Calu3 (cell line): ENCODE results near the gene JARID2. TPM values are rescaled to one million over a fixed set of nuclear protein-coding genes. Genes with fewer than 3 reads are reported as not detected.

Experiments used
- BruUV-seq: library from RNA; stranded (reverse); fragments of 400-500 nt; replicated peaks from 2 replicates; lab custom pipeline; 2021; lab: Mats Ljungman, UMichigan
- CTCF ChIA-PET: fragments of 300-600 bp; sonication (Branson Sonifier 250); formaldehyde crosslinking; loops from one replicate; lab custom pipeline; 2022; ENCODE audit warnings: antibody characterized with exemption; lab: Charles Lee
- DNase-seq: peaks from one replicate; pipeline ENCODE4 v3.0.0; 2022
- H3K27ac Mint-ChIP-seq: one replicate; pipeline ENCODE4 v1.8.0; 2022; ENCODE audit warnings: mixed read lengths; ENCODE audit not compliant: unreplicated experiment
- H3K27me3 Mint-ChIP-seq: one replicate; pipeline ENCODE4 v1.8.0; 2022; ENCODE audit warnings: mixed read lengths; ENCODE audit not compliant: unreplicated experiment
- H3K36me3 Mint-ChIP-seq: one replicate; pipeline ENCODE4 v1.8.0; 2022; ENCODE audit warnings: mild to moderate bottlenecking, moderate library complexity, mixed read lengths; ENCODE audit not compliant: insufficient read depth, unreplicated experiment
- H3K4me1 Mint-ChIP-seq: one replicate; pipeline ENCODE4 v1.8.0; 2022; ENCODE audit warnings: mild to moderate bottlenecking, low read depth, mixed read lengths; ENCODE audit not compliant: unreplicated experiment
- H3K4me3 Mint-ChIP-seq: one replicate; pipeline ENCODE4 v1.8.0; 2022; ENCODE audit warnings: mild to moderate bottlenecking, low read depth, moderate library complexity, mixed read lengths; ENCODE audit not compliant: unreplicated experiment
- H3K9me3 Mint-ChIP-seq: one replicate; pipeline ENCODE4 v1.8.0; 2022; ENCODE audit warnings: low read depth, mixed read lengths; ENCODE audit not compliant: unreplicated experiment
- intact Hi-C: fragments of 100-400 bp; cut with micrococcal nuclease; formaldehyde crosslinking; loops from one replicate; pipeline ENCODE4 v1.10.0; 2022; ENCODE audit not compliant: unreplicated experiment
- total RNA-seq: library from RNA; stranded (reverse); gene quantifications from 2 replicates; pipeline ENCODE4 v1.2.3, GENCODE V29; 2022
- TF ChIP-seq, protein P1 (sequence below): fragments of 200-600 bp; IDR thresholded peaks from one replicate; pipeline ENCODE4 v1.8.0; 2022; ENCODE audit warnings: antibody characterized with exemption; ENCODE audit not compliant: unreplicated experiment

Gene JARID2
- total RNA-seq, 1 experiment from 2014 or later, result 9.4 TPM

DNA sequence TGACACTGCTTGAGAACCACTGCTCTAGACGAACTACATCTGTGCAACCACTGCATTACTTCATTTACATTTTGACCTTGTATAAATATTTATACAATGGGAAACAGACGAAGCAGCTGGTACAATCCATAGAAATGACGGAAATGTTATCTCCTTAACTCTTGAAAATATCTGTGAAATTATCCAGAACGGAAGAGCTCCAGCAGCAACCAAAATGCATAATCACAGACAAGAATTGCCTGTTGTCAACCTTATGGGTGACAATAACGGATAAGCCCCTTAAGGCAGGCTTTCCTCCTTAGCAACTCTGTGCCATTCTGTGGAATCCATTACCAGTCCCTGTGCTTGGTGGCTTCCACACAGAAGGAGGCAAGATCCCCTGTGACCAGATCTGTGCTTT, 301.5 kb downstream of the JARID2 start:
- Mint-ChIP-seq H3K9me3 (peaks cover 5% of the 10 kb centered on the region), H3K27ac (no peak overlapping the region), H3K4me3 (no peak overlapping the region), H3K4me1 (peaks cover 8% of the 10 kb centered on the region), H3K27me3 (no peaks in the 10 kb centered on the region), H3K36me3 (no peaks in the 10 kb centered on the region)
- no TSS peak for BruUV-seq
- TF ChIP-seq, protein P1, sequence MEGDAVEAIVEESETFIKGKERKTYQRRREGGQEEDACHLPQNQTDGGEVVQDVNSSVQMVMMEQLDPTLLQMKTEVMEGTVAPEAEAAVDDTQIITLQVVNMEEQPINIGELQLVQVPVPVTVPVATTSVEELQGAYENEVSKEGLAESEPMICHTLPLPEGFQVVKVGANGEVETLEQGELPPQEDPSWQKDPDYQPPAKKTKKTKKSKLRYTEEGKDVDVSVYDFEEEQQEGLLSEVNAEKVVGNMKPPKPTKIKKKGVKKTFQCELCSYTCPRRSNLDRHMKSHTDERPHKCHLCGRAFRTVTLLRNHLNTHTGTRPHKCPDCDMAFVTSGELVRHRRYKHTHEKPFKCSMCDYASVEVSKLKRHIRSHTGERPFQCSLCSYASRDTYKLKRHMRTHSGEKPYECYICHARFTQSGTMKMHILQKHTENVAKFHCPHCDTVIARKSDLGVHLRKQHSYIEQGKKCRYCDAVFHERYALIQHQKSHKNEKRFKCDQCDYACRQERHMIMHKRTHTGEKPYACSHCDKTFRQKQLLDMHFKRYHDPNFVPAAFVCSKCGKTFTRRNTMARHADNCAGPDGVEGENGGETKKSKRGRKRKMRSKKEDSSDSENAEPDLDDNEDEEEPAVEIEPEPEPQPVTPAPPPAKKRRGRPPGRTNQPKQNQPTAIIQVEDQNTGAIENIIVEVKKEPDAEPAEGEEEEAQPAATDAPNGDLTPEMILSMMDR, result no peak
- CTCF ChIA-PET, result no interaction called here
- no peak for DNase-seq
- intact Hi-C loops, result no loop called here

- no TSS peak for BruUV-seq
- TF ChIP-seq, protein P1, result no peak
- Mint-ChIP-seq H3K36me3 (no peaks in the 10 kb centered on the region), H3K27me3 (no peaks in the 10 kb centered on the region), H3K27ac (no peak overlapping the region), H3K4me3 (no peak overlapping the region), H3K9me3 (no peaks in the 10 kb centered on the region), H3K4me1 (no peaks in the 10 kb centered on the region)
- intact Hi-C loops, result no loop called here
- no peak for DNase-seq
- CTCF ChIA-PET, result interaction anchor here (0.6 to 0.7 kb wide), 2 partner anchors 60 to 779 kb away, joined by 4 to 8 read pairs; no protein-coding TSS in a partner anchor
These were observed 303.5 kb downstream of the JARID2 start for GRCh38 chr6:15549371-15549770.

GRCh38 chr6:15550546-15551123, 304.8 kb downstream of the JARID2 start:
- DNase-seq, result no peak
- no peak overlapping the region for H3K4me3 Mint-ChIP-seq
- no TSS peak for BruUV-seq
- no peaks in the 10 kb centered on the region for H3K36me3 Mint-ChIP-seq
- CTCF ChIA-PET, result no interaction called here
- no peaks in the 10 kb centered on the region for H3K4me1 Mint-ChIP-seq
- no peaks in the 10 kb centered on the region for H3K9me3 Mint-ChIP-seq
- TF ChIP-seq, protein P1, result no peak
- intact Hi-C loops, result no loop called here
- H3K27ac Mint-ChIP-seq, result no peak overlapping the region
- no peaks in the 10 kb centered on the region for H3K27me3 Mint-ChIP-seq

DNA sequence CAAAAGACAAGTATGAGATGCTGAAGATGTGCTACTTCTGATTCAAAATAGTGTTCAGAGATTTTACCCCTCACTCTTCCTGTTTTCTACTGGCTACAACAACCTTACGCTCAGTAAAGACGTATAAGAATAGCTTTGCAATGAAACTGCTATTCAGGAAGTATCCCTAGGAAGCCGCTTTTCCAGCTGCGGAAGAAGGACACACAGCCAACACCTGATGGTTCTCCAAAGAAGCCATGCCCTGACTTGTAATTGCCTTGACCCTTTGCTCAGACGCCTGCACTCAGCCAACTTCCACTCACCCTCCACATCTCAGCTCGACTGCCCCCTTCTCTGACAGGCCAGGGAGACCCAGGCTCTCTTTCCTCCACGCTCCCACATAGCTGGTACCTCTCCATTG, 305.4 kb downstream of the JARID2 start:
- CTCF ChIA-PET, result no interaction called here
- Mint-ChIP-seq H3K36me3 (no peaks in the 10 kb centered on the region), H3K4me3 (no peak overlapping the region), H3K27me3 (no peaks in the 10 kb centered on the region), H3K9me3 (no peaks in the 10 kb centered on the region), H3K27ac (no peak overlapping the region), H3K4me1 (no peaks in the 10 kb centered on the region)
- intact Hi-C loops, result no loop called here
- BruUV-seq, result no TSS peak
- TF ChIP-seq, protein P1, result no peak
- no peak for DNase-seq
